Rectal smooth muscle tissue (tissue), 1 donor: ENCODE measurements around the gene ABCA3.

Experiments
- H3K27ac ChIP-seq: one replicate; pipeline ENCODE4 v1.7.0; 2013; ENCODE audit warnings: low read depth, low read length, inconsistent platforms
- H3K27me3 ChIP-seq: one replicate; pipeline ENCODE4 v1.7.0; 2013; ENCODE audit warnings: low read length; ENCODE audit not compliant: control insufficient read depth, insufficient read depth
- H3K36me3 ChIP-seq: one replicate; pipeline ENCODE4 v1.7.0; 2013; ENCODE audit warnings: low read length; ENCODE audit not compliant: control insufficient read depth, insufficient read depth
- H3K4me1 ChIP-seq: one replicate; pipeline ENCODE4 v1.7.0; 2013; ENCODE audit warnings: low read length; ENCODE audit not compliant: control insufficient read depth, insufficient read depth
- H3K4me3 ChIP-seq: one replicate; pipeline ENCODE4 v1.7.0; 2013; ENCODE audit warnings: low read length
- H3K9ac ChIP-seq: one replicate; pipeline ENCODE4 v1.7.0; 2013; ENCODE audit warnings: low read length

ABCA3 gene

GRCh38 chr16:2370721-2371120, 30.2 kb upstream of the ABCA3 start:
- H3K27ac ChIP-seq, result no peak overlapping the region
- H3K4me3 ChIP-seq, result no peak overlapping the region
- no peaks in the 10 kb centered on the region for H3K27me3 ChIP-seq
- H3K9ac ChIP-seq, result no peak overlapping the region
- no peaks in the 10 kb centered on the region for H3K4me1 ChIP-seq
- H3K36me3 ChIP-seq, result no peaks in the 10 kb centered on the region

DNA sequence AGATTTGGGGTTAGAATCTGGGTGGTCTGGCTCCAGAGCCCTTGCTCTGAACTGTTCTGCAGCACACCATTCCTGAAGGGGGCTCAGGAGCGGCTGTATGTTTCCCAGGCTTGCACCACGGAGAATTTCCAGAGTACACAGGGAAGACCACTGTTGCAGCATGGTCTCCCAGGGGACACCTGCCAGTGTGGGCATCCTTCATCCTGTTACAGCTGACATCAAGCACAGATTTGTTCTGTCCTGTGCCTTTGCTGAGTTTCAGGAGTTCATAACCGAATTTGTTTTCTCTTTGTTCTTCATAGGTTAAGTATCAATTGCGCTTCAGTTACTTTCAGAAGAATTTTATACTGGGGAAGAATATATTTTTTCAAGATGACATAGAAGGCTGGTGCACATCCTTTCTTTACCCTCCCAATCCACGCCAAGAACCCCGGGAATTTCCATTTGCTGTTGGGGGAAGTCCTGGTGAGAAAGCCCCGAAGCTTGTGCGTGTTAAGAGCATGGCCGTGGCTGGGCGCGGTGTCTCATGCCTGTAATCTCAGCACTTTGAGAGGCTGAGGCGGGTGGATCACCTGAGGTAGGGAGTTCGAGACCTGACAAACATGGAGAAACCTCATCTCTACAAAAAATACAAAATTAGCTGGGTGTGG, 26.3 kb upstream of the ABCA3 start:
- no peaks in the 10 kb centered on the region for H3K27me3 ChIP-seq
- no peaks in the 10 kb centered on the region for H3K4me1 ChIP-seq
- H3K4me3 ChIP-seq, result no peak overlapping the region
- H3K9ac ChIP-seq, result no peak overlapping the region
- H3K27ac ChIP-seq, result no peak overlapping the region
- H3K36me3 ChIP-seq, result no peaks in the 10 kb centered on the region

GRCh38 chr16:2365397-2366294, 25.1 kb upstream of the ABCA3 start:
- no peaks in the 10 kb centered on the region for H3K4me1 ChIP-seq
- no peak overlapping the region for H3K9ac ChIP-seq
- H3K27ac ChIP-seq, result no peak overlapping the region
- H3K4me3 ChIP-seq, result no peak overlapping the region
- no peaks in the 10 kb centered on the region for H3K36me3 ChIP-seq
- H3K27me3 ChIP-seq, result no peaks in the 10 kb centered on the region

DNA sequence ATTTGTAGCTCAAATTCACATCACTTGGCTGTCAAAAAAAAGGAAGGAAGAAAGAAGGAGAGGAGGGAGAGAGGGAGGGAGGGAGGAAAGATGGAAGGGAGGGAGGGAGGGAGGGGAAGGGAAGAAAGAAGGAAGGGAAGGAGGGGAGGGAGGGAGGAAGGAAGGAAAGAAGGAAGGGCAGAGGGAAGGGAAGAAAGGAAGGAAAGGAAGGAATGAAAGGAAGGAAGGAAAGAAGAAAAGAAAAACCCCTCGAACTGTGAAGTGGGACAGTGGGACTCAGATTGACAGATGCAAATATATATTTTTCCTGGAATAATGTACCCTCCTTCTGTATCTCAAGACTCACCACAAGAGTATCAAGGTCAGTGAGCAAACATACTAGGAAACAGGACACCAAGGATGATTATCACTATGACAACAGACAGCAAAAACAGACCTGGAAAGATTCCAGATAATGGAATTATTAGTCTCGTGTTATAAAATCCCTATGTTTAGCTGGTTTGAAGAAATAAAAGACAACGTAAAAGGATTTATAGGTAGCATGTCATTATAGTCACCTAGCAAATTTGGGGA, 24.2 kb upstream of the ABCA3 start:
- Histone ChIP-seq H3K27me3 (no peaks in the 10 kb centered on the region), H3K4me1 (no peaks in the 10 kb centered on the region), H3K36me3 (no peaks in the 10 kb centered on the region), H3K9ac (no peak overlapping the region), H3K4me3 (no peak overlapping the region), H3K27ac (no peak overlapping the region)

- Histone ChIP-seq H3K27ac (no peak overlapping the region), H3K9ac (no peak overlapping the region), H3K4me3 (no peak overlapping the region)
Measured at GRCh38 chr16:2362218-2362617, 21.7 kb upstream of the ABCA3 start.

DNA sequence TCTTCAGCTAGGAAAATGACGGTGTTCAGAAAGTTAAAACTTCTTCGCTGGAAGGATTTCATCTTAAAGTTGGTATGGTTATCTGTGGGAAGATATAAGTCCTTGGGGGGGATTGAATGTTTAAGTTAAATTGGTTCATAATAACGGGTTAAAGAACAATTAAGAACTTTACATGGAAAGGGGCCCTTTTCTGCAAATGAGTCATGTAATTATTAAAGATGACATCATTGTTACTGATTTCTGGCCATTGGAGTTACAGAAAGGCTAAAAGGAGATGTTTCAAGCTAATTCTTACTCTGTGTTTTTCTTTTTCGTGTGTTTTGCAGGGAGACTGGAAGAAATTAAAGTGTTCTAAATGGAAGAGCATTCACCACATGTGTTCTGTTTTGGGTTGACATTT, 20.6 kb upstream of the ABCA3 start:
- no peaks in the 10 kb centered on the region for H3K4me1 ChIP-seq
- no peak overlapping the region for H3K4me3 ChIP-seq
- H3K9ac ChIP-seq, result no peak overlapping the region
- no peak overlapping the region for H3K27ac ChIP-seq
- H3K36me3 ChIP-seq, result no peaks in the 10 kb centered on the region
- H3K27me3 ChIP-seq, result no peaks in the 10 kb centered on the region

More at GRCh38 chr16:2362218-2362617, 21.7 kb upstream of the ABCA3 start:
- Histone ChIP-seq H3K36me3 (no peaks in the 10 kb centered on the region), H3K4me1 (no peaks in the 10 kb centered on the region), H3K27me3 (no peaks in the 10 kb centered on the region)

DNA sequence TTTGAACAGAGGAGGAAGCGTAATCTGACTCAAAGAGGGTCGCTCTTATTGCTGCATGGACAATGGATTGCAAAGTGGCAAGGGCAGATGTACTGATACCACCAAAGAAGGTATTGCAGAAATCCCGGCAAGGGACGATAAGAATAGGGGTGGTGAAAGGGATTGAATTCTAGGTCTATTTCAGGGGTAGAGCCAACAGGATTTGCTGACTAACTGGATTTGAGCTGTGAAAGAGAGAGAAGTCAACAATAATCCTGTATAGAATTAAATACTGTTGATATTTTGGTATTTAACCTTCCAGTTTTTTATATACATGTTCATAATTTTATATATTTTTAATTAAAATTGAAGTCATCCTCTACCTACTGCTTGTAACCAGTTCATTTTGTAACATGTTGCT, 19.4 kb upstream of the ABCA3 start:
- no peak overlapping the region for H3K27ac ChIP-seq
- no peaks in the 10 kb centered on the region for H3K36me3 ChIP-seq
- H3K9ac ChIP-seq, result no peak overlapping the region
- no peak overlapping the region for H3K4me3 ChIP-seq
- no peaks in the 10 kb centered on the region for H3K27me3 ChIP-seq
- no peaks in the 10 kb centered on the region for H3K4me1 ChIP-seq

- Histone ChIP-seq H3K4me3 (no peak overlapping the region), H3K9ac (no peak overlapping the region), H3K36me3 (no peaks in the 10 kb centered on the region), H3K27ac (no peak overlapping the region), H3K27me3 (no peaks in the 10 kb centered on the region), H3K4me1 (no peaks in the 10 kb centered on the region)
Measured at GRCh38 chr16:2358811-2359210, 18.3 kb upstream of the ABCA3 start.

DNA sequence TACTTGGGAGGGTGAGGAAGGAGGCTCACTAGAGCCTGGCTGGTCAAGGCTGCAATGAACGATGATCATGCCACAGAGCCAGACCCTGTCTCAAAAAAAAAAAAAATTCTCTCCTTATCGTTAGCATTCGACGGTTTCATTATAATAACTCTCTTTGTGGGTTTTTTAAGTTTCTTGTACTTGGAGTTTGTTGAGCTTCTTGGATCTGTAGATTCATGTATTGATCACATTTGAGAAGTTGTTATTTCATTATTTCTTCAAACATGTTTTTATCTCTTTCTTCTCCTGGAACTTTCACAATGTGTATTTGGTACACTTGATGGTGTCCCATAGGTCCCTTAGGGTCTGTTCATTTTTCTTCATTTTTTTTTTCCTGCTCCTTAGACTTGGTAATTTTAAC, 16.8 kb upstream of the ABCA3 start:
- Histone ChIP-seq H3K27me3 (no peaks in the 10 kb centered on the region), H3K4me1 (no peaks in the 10 kb centered on the region), H3K27ac (no peak overlapping the region), H3K4me3 (no peak overlapping the region), H3K9ac (no peak overlapping the region), H3K36me3 (no peaks in the 10 kb centered on the region)

DNA sequence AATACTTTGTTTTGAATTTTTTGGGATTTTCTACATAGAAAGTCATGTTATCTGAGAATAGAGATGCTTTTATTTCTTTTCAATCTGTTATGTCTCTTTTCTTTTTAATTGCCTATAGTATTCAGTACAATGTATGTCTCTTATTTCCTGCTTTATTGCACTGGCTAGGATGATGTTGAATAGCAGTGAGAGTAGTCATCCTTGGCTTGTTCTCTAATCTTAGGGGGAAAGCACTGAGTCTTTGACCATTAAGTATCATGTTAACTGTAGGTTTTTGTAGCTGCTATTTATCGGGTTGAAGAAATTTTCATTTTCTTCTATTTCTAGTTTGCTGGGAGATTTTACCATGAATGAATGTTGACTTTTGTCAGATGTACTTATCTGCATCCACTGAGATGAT, 10.0 kb upstream of the ABCA3 start:
- no peaks in the 10 kb centered on the region for H3K4me1 ChIP-seq
- no peak overlapping the region for H3K4me3 ChIP-seq

GRCh38 chr16:2343211-2343610, 2.7 kb upstream of the ABCA3 start:
- Histone ChIP-seq H3K27me3 (no peaks in the 10 kb centered on the region), H3K4me3 (no peak overlapping the region), H3K9ac (no peak overlapping the region), H3K4me1 (peaks cover 6% of the 10 kb centered on the region), H3K27ac (no peak overlapping the region), H3K36me3 (no peaks in the 10 kb centered on the region)

More for the DNA sequence above, 10.0 kb upstream of the ABCA3 start:
- no peak overlapping the region for H3K27ac ChIP-seq
- H3K36me3 ChIP-seq, result no peaks in the 10 kb centered on the region
- H3K27me3 ChIP-seq, result no peaks in the 10 kb centered on the region
- no peak overlapping the region for H3K9ac ChIP-seq

DNA sequence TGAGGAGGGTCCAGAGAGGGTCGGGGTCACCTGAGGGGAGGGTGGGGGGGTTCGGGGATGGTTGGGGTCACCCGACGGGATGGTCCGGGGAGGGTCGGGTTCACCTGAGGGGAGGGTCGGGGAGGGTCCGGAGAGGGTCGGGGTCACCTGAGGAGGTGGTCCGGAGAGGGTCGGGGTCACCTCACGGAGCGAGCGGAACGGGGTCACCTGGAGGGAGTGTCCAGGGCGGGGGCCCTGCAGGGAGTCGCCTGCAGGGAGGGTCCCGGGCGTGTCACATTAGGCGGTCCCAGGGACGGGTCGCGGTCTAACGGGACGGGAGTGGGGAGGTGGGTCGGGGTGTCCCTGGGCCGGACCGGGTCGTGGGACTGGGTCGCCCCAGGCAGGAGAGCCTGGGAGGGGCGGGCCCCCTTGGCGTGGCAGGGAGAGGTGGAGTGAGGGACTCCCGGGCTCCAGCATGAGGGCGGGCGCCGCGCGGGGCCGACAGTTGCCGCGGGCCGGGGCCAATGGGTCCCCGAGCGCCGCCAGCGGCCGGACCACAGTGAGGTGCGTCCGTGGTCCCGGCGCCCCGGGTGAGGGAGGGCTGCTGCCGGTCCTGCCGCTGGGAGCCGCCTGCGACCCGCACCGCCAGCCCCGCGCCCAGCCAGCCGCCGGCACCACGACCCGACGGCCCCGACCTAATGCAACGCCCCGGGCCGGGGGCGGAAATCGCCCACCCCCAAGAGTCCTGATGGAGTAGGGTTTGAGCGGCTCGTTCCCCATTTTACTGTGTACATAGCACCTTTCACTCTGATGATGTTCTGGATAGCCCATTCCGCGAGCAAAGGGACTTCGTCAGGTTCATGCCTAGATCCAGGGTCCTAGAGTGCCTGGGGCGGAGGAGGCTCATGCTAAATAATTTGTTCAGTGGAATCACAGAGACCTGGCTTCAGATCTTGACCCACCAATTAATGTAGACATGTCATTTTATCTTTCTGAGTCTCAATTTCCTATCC, 1.2 kb upstream of the ABCA3 start:
- H3K4me1 ChIP-seq, result peaks cover 6% of the 10 kb centered on the region
- no peak overlapping the region for H3K4me3 ChIP-seq
- no peak overlapping the region for H3K27ac ChIP-seq
- H3K9ac ChIP-seq, result no peak overlapping the region
- no peaks in the 10 kb centered on the region for H3K36me3 ChIP-seq
- H3K27me3 ChIP-seq, result no peaks in the 10 kb centered on the region
